ENCODE measurements around the gene MTA1. TPM values are rescaled to one million over a fixed set of nuclear protein-coding genes. Genes with fewer than 3 reads are reported as not detected.
A peak's percentile ranks its signal among the peaks of the same experiment; 100 is the strongest.

MTA1 gene
- polyA plus RNA-seq, 3 donors from 2014 or later, result 0.82 to 3.0 (median 2.8) TPM

- H3K4me1 Mint-ChIP-seq, result peaks cover 33 to 47% of the 10 kb centered on the region in 2 donors
- no peak for DNase-seq
- H3K27me3 Mint-ChIP-seq (ENCODE audit: low read depth in 3 of 3), result peaks cover 26 to 60% (median 45%) of the 10 kb centered on the region in 3 donors
- peak overlapping the region; percentile 85 to 100 (median 94) for H3K27ac Mint-ChIP-seq
- peak overlapping the region; percentile 87 to 92 (median 89) for H3K4me3 Mint-ChIP-seq
- H3K9me3 Mint-ChIP-seq, result no peaks in the 10 kb centered on the region
- no peaks in the 10 kb centered on the region for H3K36me3 Mint-ChIP-seq
These were observed 69.3 kb downstream of the MTA1 start for GRCh38 chr14:105488781-105489541.

DNA sequence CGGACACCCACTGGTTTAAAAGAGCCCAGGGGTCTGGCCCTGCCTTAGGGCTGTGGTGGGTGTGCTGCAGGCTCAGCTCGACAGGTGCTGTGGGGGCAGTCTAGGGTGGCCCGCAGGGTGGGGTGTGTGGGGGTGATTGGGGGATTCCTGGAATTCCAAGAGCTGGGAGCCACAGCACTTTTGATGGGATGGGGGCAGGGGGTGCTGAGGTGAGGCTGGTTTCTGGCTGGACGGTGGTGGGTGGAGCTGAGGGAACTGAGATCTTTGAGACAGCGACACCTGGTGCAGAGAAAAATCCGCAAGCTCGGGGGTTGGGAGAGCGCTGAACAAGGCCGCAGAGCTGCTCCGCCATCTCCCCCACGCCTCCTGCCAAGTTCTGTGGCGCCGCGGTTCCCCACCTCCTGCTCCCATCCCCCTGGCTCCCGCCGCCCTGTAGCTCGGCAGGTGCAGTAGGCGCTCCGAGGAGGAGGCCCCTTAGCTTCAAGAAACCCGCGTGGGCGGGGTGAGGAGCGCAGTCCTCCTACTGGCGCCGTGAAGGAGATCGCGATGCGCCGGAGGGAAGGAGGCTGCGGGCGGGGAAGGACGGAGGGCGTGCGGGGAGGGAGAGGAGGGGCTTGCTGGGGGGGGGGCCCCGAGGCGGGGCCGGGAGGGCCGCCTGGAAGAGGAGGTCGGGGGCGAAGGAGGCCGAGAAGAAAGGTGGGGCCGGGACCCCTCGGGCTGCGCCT is 70.1 kb downstream of the MTA1 start:
- no peaks in the 10 kb centered on the region for H3K9me3 Mint-ChIP-seq
- DNase-seq, result peak; percentile 86 to 88 (median 88)
- H3K4me1 Mint-ChIP-seq, result peaks cover 27 to 40% of the 10 kb centered on the region in 2 donors
- H3K4me3 Mint-ChIP-seq, result peak overlapping the region; percentile 84 to 92 (median 89)
- no peaks in the 10 kb centered on the region for H3K36me3 Mint-ChIP-seq
- peaks cover 22 to 56% (median 44%) of the 10 kb centered on the region in 3 donors for H3K27me3 Mint-ChIP-seq (ENCODE audit: low read depth in 3 of 3)
- H3K27ac Mint-ChIP-seq, result peak overlapping the region; percentile 85 to 100 (median 94)

GRCh38 chr14:105490267-105490571 is 70.6 kb downstream of the MTA1 start:
- Mint-ChIP-seq H3K9me3 (no peaks in the 10 kb centered on the region), H3K27ac (peak overlapping the region in 3 of 6 donors; percentile 50 to 92 (median 85)), H3K27me3 (ENCODE audit: low read depth in 3 of 3) (peaks cover 22 to 56% (median 44%) of the 10 kb centered on the region in 3 donors), H3K36me3 (no peaks in the 10 kb centered on the region), H3K4me3 (peak overlapping the region in 4 of 5 donors; percentile 84 to 92 (median 88)), H3K4me1 (peaks cover 26 to 37% of the 10 kb centered on the region in 2 donors)
- DNase-seq, result no peak

DNA sequence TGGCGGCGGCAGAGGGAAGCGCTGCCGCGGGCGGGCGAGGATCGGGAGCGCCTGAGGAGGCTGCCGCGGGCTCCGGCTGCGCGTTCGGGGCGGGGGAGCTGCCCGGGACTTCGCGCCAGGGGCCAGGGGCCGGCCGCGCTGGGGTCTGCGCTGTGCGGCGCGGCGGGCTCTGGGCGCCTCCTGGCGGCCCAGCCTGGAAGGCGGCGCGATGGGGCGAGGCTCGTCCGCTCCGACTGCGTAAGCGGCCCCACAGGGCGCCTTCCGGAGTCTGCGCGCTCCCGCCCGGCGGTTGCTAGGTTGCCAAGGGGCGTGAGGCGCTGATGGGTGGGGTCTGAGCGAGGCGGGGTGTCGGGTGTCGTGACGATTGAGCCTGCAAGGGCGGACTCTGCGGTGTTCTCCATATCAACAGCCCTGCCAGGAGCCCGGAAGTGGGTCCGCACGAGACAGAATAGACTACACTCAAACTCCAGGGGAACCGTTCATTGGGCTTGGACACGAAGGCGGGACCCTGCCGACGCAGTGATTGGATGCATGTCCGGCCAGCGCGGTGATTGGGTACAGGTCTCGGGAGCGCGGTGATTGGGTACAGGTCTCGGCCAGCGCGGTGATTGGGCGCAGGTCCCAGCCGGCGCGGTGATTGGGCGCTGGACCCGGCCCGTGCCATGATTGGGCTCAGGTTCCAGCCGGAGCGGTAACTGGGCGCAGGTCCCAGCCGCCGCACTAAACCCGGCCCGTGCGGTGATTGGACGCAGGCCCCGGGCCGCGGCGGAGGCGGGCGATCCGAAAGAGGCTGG is 71.1 kb downstream of the MTA1 start, which contains the start of gene TEDC1:
TEDC1 (plus strand) TSS at position 675 of the 794 bp plus-strand sequence. CDS start 130 bp downstream, outside the sequence.
- Mint-ChIP-seq H3K9me3 (no peaks in the 10 kb centered on the region), H3K4me1 (peaks cover 26 to 31% of the 10 kb centered on the region in 2 donors), H3K4me3 (peak within 1 kb of the TSS; percentile 81 to 92 (median 91)), H3K36me3 (no peaks in the 10 kb centered on the region), H3K27ac (peak within 1 kb of the TSS; percentile 87 to 97 (median 94)), H3K27me3 (ENCODE audit: low read depth in 3 of 3) (peaks cover 22 to 54% (median 39%) of the 10 kb centered on the region in 3 donors)
- peak; percentile 100 for DNase-seq

DNA sequence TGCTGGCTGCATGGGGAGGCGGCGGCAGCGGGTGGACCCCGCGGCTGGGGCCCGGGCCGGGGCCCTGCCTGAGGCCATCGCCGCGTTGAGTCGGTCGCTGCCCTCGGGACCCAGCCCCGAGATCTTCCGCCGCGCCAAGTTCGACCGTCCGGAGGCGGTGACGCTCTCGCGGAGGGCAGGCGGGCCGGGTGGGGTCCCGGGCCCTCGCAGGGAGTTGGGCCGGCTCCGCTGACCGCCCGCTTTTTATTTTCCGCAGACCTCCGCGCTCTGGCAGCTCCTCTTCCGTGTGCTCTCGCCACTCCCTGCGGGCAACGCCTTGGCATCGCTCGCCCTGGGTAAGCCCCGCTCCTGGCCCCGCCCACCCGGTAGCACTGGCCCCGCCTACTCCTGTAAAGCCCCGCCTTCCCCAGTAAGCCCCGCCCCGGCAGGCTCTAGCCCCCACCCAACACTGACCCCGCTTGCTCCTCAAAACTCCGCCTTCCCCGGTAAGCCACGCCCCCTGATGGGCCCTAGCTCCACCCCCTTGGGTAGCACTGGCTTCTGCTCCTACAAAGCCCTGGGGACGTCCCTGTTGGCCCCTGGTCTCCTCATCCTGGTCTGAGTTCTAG is 71.8 kb downstream of the MTA1 start:
- H3K27me3 Mint-ChIP-seq (ENCODE audit: low read depth in 3 of 3), result peaks cover 22 to 48% (median 34%) of the 10 kb centered on the region in 3 donors
- H3K9me3 Mint-ChIP-seq, result no peaks in the 10 kb centered on the region
- H3K27ac Mint-ChIP-seq, result peak overlapping the region; percentile 87 to 97 (median 92)
- H3K4me3 Mint-ChIP-seq, result peak overlapping the region; percentile 81 to 91 (median 88)
- peaks cover 25 to 27% of the 10 kb centered on the region in 2 donors for H3K4me1 Mint-ChIP-seq
- peak; percentile 81 to 85 (median 82) for DNase-seq
- no peaks in the 10 kb centered on the region for H3K36me3 Mint-ChIP-seq

DNA sequence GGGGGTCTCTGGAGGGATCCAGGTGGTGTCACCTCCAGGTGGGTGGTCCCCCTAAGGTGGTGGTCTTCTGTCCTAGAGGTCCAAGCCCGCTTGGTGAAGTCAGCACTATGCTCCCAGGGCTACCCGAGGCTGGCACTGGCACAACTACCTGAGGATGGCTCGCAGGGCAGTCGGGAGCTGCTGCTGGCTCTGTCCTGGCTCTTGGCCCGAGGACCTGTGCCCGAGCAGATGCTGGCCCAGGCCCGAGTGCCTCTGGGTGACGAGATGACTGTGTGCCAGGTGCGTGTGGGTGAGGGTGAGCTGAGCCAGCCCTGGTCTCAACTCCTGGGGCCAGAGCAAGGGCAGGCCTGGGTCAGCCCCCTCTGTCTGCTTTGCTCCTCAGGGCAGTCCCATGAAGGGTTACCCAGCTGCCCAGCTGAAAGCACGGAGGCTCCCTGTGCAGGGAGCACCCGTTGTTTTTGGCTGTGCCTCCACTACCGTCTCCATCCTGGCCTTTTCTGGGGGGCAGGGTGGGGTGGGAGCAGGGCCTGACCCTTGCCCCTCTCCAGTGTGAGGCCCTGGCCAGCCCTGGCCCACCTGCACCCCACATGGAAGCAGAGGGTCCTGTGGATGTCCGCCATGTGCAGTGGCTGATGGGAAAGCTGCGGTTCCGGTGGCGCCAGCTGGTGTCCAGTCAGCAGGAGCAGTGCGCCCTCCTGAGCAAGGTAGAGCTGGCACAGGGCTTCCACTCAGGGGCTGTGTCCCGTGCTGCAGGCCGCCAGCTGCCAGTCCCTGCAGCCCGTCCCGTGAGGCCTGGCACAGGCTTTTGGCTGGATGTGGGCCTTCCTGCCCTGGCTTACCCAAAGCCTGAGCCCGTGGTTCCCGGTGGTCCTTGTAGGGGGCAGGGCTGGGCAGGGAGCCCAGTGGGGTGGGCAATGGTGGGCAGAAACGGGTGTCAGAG is 72.7 kb downstream of the MTA1 start:
- H3K9me3 Mint-ChIP-seq, result no peaks in the 10 kb centered on the region
- peak overlapping the region; percentile 81 to 88 (median 86) for H3K4me3 Mint-ChIP-seq
- peak overlapping the region; percentile 87 to 95 (median 92) for H3K27ac Mint-ChIP-seq
- no peaks in the 10 kb centered on the region for H3K36me3 Mint-ChIP-seq
- peaks cover 20 to 25% of the 10 kb centered on the region in 2 donors for H3K4me1 Mint-ChIP-seq
- H3K27me3 Mint-ChIP-seq (ENCODE audit: low read depth in 3 of 3), result peaks cover 21 to 47% (median 37%) of the 10 kb centered on the region in 3 donors
- no peak for DNase-seq

DNA sequence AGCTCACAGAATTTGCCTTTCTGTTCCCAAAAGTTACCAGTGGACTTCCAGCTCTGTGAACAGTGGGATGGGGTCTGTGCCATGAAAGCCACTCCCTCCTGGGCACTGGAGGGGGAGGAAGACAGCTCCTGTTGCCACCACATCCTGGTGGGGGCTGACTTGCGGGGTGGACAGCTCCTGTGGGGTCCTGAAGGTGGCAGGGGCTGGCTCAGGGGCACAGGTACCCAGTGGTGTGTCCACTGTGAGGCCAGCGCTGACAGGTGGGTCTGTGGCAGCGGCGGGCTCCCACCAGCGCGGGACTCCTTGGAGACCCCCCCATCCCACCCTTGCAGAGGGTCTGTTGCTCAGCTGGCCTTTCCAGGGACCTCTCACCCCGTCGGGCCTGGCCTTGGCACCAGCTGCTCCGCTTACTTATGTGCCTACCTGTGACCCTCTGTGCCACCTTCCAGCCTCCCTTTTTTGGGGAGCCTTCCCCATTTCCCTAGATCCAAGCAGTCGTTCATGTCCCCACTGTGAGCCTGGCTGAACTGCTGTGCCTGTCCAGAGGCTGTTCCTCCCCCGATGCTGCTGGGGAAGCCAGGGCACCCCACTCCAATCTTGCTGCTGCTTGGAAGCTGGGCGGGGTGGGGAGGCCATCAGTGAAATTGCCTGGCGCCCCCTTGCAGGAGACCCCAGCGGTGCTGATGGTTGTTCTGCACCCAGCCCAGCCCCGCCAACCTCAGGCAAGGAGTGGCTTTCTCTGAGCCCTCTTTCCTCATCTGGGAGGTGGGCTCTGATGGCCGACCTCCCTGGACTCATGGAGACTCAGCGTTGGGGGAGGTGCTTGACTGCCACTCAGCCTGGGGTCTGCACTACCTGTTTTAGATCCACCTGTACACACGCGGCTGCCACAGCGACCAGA is 73.6 kb downstream of the MTA1 start:
- no peaks in the 10 kb centered on the region for H3K36me3 Mint-ChIP-seq
- peaks cover 15 to 46% (median 30%) of the 10 kb centered on the region in 3 donors for H3K27me3 Mint-ChIP-seq (ENCODE audit: low read depth in 3 of 3)
- peak overlapping the region in 1 of 6 donors; percentile 69 for H3K27ac Mint-ChIP-seq
- H3K4me1 Mint-ChIP-seq, result peaks cover 13 to 18% of the 10 kb centered on the region in 2 donors
- H3K4me3 Mint-ChIP-seq, result peak overlapping the region in 1 of 5 donors; percentile 33
- DNase-seq, result no peak
- no peaks in the 10 kb centered on the region for H3K9me3 Mint-ChIP-seq

DNA sequence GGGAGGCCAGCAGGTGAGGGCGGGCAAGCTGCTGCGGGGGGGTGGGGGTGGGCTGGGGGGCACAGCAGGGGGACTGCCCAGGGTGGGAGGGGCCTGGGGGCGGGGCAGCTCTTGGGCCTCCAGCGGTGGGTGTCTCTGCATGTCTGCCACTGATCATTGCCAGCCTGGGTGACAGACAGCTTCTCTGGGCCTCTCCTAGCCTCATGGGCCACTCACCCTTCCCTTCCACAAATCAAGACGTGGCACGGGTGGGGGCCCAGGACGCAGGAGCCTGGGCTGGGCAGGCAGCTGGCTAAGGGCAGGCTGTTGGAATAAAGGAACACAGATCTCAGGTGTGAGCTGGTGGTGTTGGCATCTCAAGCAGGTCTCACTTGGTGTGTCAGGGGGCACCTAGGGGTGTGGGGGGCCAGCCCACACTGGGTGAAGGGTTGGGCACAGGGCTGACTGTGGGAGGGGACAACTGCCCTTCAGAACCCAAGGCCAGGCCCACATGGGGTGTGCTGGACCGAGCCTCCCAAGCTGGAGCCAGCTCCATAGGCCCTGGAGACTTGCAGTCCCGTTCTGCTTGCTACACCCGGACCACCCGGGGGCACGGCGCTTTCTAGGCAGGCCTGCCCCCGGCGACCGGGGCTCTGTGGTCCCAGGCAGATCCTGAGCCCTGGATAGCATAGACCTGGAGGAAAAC is 74.4 kb downstream of the MTA1 start:
- no peak overlapping the region for H3K27ac Mint-ChIP-seq
- H3K36me3 Mint-ChIP-seq, result no peaks in the 10 kb centered on the region
- no peak overlapping the region for H3K4me3 Mint-ChIP-seq
- peak in 1 of 3 donors; percentile 2 for DNase-seq
- H3K9me3 Mint-ChIP-seq, result no peaks in the 10 kb centered on the region
- H3K4me1 Mint-ChIP-seq, result peaks cover 13% of the 10 kb centered on the region in 2 donors
- H3K27me3 Mint-ChIP-seq (ENCODE audit: low read depth in 3 of 3), result peaks cover 15 to 49% (median 30%) of the 10 kb centered on the region in 3 donors

DNA sequence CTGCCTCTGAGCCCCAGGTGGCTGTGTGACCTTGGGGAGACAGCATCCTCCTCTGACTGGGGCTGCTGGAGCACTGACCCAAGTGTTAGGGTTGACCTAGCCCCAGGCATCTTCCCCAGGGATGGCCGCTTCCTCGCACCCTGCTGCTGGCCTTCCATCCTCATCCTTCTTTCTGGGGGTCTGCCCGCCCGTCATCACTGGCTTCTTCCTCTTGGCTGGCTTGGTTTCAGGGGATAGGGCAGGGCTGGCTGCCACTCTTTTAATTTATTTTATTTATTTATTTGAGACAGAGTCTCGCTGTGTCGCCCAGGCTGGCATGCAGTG is 74.9 kb downstream of the MTA1 start:
- H3K9me3 Mint-ChIP-seq, result no peaks in the 10 kb centered on the region
- no peak overlapping the region for H3K27ac Mint-ChIP-seq
- H3K4me1 Mint-ChIP-seq, result peaks cover 8 to 10% of the 10 kb centered on the region in 2 donors
- H3K4me3 Mint-ChIP-seq, result no peak overlapping the region
- H3K27me3 Mint-ChIP-seq (ENCODE audit: low read depth in 3 of 3), result peaks cover 12 to 44% (median 25%) of the 10 kb centered on the region in 3 donors
- no peak for DNase-seq
- H3K36me3 Mint-ChIP-seq, result no peaks in the 10 kb centered on the region

GRCh38 chr14:105495101-105495989 is 75.7 kb downstream of the MTA1 start:
- Mint-ChIP-seq H3K4me1 (peaks cover 6% of the 10 kb centered on the region in 2 donors), H3K4me3 (no peak overlapping the region), H3K36me3 (no peaks in the 10 kb centered on the region), H3K9me3 (no peaks in the 10 kb centered on the region), H3K27ac (no peak overlapping the region), H3K27me3 (ENCODE audit: low read depth in 3 of 3) (peaks cover 8 to 44% (median 20%) of the 10 kb centered on the region in 3 donors)
- peak in 1 of 3 donors; percentile 3 for DNase-seq
